Heart left ventricle (tissue), 16 donors: ENCODE data around the gene DUS1L. TPM values are rescaled to one million over a fixed set of nuclear protein-coding genes. Genes with fewer than 3 reads are reported as not detected.

Source experiments
- ATAC-seq, 4 donors: fragments of 200-7000 bp; cut with Tn5 transposase; one replicate each; pipeline ENCODE4 v1.9.1; 2020 to 2022; ENCODE audit warnings: moderate library complexity in 4 of 4, mild to moderate bottlenecking in 3 of 4, moderate number of reproducible peaks in 1 of 4
- DNase-seq, 5 donors: peaks; one replicate each; pipeline ENCODE4 v3.0.0-alpha.2; 2020
- H3K27ac ChIP-seq, 12 donors: fragments of 200-600 bp; sonication (generic) in 4 of 12; one replicate each; pipeline versions ENCODE4 v1.5.0 to v1.8.0; 2016 to 2022; ENCODE audit warnings: mild to moderate bottlenecking in 2 of 12
- H3K27me3 ChIP-seq, 9 donors: fragments of 200-600 bp; sonication (generic) in 2 of 9; one replicate each; pipeline versions ENCODE4 v1.5.1 to v1.8.0; 2016 to 2022; ENCODE audit warnings: mild to moderate bottlenecking in 3 of 9
- H3K36me3 ChIP-seq, 9 donors: fragments of 200-600 bp; sonication (generic) in 2 of 9; one replicate each; pipeline versions ENCODE4 v1.5.0 to v1.8.0; 2018 to 2022; ENCODE audit warnings: mild to moderate bottlenecking in 2 of 9
- H3K4me1 ChIP-seq, 12 donors: fragments of 200-600 bp; sonication (generic) in 4 of 12; one replicate each; pipeline versions ENCODE4 v1.5.0 to v1.8.0; 2016 to 2022; ENCODE audit warnings: mild to moderate bottlenecking in 3 of 12
- H3K4me3 ChIP-seq, 12 donors: fragments of 200-600 bp; sonication (generic) in 4 of 12; one replicate each; pipeline versions ENCODE4 v1.5.0 to v1.8.0; 2017 to 2022; ENCODE audit warnings: mild to moderate bottlenecking in 9 of 12, moderate library complexity in 4 of 12
- H3K9me3 ChIP-seq, 12 donors: fragments of 200-600 bp; sonication (generic) in 4 of 12; one replicate each; pipeline versions ENCODE4 v1.5.0 to v1.8.0; 2016 to 2022; ENCODE audit warnings: mild to moderate bottlenecking in 1 of 12
- CTCF ChIP-seq, 12 donors: fragments of 200-600 bp; sonication (generic) in 4 of 12; IDR thresholded peaks; one replicate each; pipeline versions ENCODE4 v1.5.0 to v1.8.0; 2018 to 2022; ENCODE audit warnings: antibody characterized with exemption in 12 of 12, mild to moderate bottlenecking in 5 of 12
- POLR2A ChIP-seq, 2 donors: fragments of 450-650 bp; IDR thresholded peaks; one replicate each; pipeline ENCODE4 v1.6.1; 2017; ENCODE audit warnings: antibody characterized with exemption in 2 of 2, mild to moderate bottlenecking in 2 of 2, moderate library complexity in 2 of 2
- WGBS, 4 donors: extraction: QIAGEN DNeasy Blood & Tissue Kit in 2 of 4; methylation state at CpG; one replicate each; pipeline versions ENCODE4 v1.1.5 to v1.1.7; 2013 to 2018; 5-methylcytosine and 5-hydroxymethylcytosine counted together
- intact Hi-C, 10 donors: fragments of 100-400 bp; cut with DNase I; formaldehyde crosslinking; loops; one replicate each; pipeline versions ENCODE4 v1.11.1 to v1.14.2; 2022
- polyA plus RNA-seq, 2 donors: library from polyadenylated mRNA; stranded (reverse); fragments of 200-250 nt; gene quantifications; one replicate each; pipeline ENCODE4 v1.2.3, GENCODE V29; 2013
- total RNA-seq, 9 donors: library from RNA; depleted of rRNA in 2 of 9; stranded (reverse); fragments of >200 nt in 2 of 9; fragmentation: NEBNext Ultra II Directional in 3 of 9; extraction: Animal tissue kit (Norgen Biotek cat#: 25700) in 3 of 9; gene quantifications; one replicate each; pipeline versions ENCODE4 v1.1.0 to v1.2.4, GENCODE V29; 2016 to 2023
- donor health status: ischemic (EF 13 %, LVEDD 7.1; RV severe dilation, severe dysfunction).
- donor health status: healthy with polysubstance abuse.
- donor health status: DM: no; HTN: yes; CAD: no.
- donor health status: DM: no; HTN: no; CAD: no.
- donor health status: ischemic (EF 25% LVEDD 6.9; RV normal size, moderate dysfunction).
- donor health status: ischemic (EF 25% LVEDD 5.7; RV mildly dilated, moderate dysfunction).
- donor health status: healthy.
- donor health status: DM: yes; HTN: yes; CAD: no.
- donor health status: ischemic (EF 35%, LVEDD 5.7; RV mildly dilated, moderate dysfunction).
- donor health status: nonischemic (EF 11% LVEDD 7.7; RV severe dilation, severe dysfunction).
- donor health status: DM: yes; HTN: yes; CAD: no.
- donor health status: PGD.
- donor health status: ischemic (EF 29% LVEDD 5.4; RV normal size, mild dysfunction).
- donor health status: nonischemic (EF 23%, LVEDD 6.1; RV moderate dilation, normal function).

Gene DUS1L
- total and polyA plus RNA-seq, 11 donors, result 41.5 to 113 (median 60.4) TPM

GRCh38 chr17:82113422-82113821, 47.8 kb upstream of the DUS1L start:
- 86 to 94% (median 86%) methylated on average over 9 of the region's 9 CpGs for WGBS, 4 donors
- intact Hi-C loops, result no loop called here
- peak in 1 of 5 donors; percentile 7 for DNase-seq

GRCh38 chr17:82112914-82113311, 47.3 kb upstream of the DUS1L start:
- H3K27ac ChIP-seq, result no peak overlapping the region
- no peaks in the 10 kb centered on the region for H3K27me3 ChIP-seq
- no peak for ATAC-seq
- H3K9me3 ChIP-seq, result no peaks in the 10 kb centered on the region
- H3K36me3 ChIP-seq, result peaks cover 0 to 19% (median 0%) of the 10 kb centered on the region in 9 donors
- no peaks in the 10 kb centered on the region for H3K4me1 ChIP-seq
- WGBS, 4 donors, result 90 to 94% (median 93%) methylated on average over 6 of the region's 6 CpGs
- no peak overlapping the region for H3K4me3 ChIP-seq
- TF ChIP-seq CTCF (IDR thresholded peaks at IDR 0.05) (no peak), POLR2A (IDR thresholded peaks at IDR 0.05) (no peak)
- intact Hi-C loops, result no loop called here
- DNase-seq, result no peak

More at GRCh38 chr17:82113422-82113821, 47.8 kb upstream of the DUS1L start:
- TF ChIP-seq POLR2A (IDR thresholded peaks at IDR 0.05), result no peak
- no peak for TF ChIP-seq CTCF (IDR thresholded peaks at IDR 0.05)
- Histone ChIP-seq H3K36me3 (peaks cover 0 to 19% (median 0%) of the 10 kb centered on the region in 9 donors), H3K9me3 (no peaks in the 10 kb centered on the region), H3K4me3 (no peak overlapping the region), H3K4me1 (no peaks in the 10 kb centered on the region), H3K27me3 (no peaks in the 10 kb centered on the region), H3K27ac (no peak overlapping the region)
- no peak for ATAC-seq

- 92 to 95% (median 93%) methylated on average over 18 of the region's 18 CpGs for WGBS, 4 donors
- ATAC-seq (no peak), DNase-seq (peak in 1 of 5 donors; percentile 2)
- Histone ChIP-seq H3K4me1 (peaks cover 0 to under 1% (median 0%) of the 10 kb centered on the region in 12 donors), H3K36me3 (peaks cover 0 to 19% (median 0%) of the 10 kb centered on the region in 9 donors), H3K27ac (no peak overlapping the region), H3K27me3 (no peaks in the 10 kb centered on the region), H3K4me3 (no peak overlapping the region), H3K9me3 (no peaks in the 10 kb centered on the region)
- intact Hi-C loops, result no loop called here
- TF ChIP-seq POLR2A (IDR thresholded peaks at IDR 0.05) (no peak), CTCF (IDR thresholded peaks at IDR 0.05) (no peak)
Observed at GRCh38 chr17:82112181-82112913, 46.7 kb upstream of the DUS1L start.

GRCh38 chr17:82110298-82110697, 44.7 kb upstream of the DUS1L start:
- no peaks in the 10 kb centered on the region for H3K27me3 ChIP-seq
- H3K4me1 ChIP-seq, result peaks cover 0 to 20% (median 14%) of the 10 kb centered on the region in 12 donors
- no peak overlapping the region for H3K4me3 ChIP-seq
- H3K27ac ChIP-seq, result no peak overlapping the region
- H3K36me3 ChIP-seq, result peaks cover 0 to 19% (median 0%) of the 10 kb centered on the region in 9 donors
- H3K9me3 ChIP-seq, result no peaks in the 10 kb centered on the region
- no peak for TF ChIP-seq CTCF (IDR thresholded peaks at IDR 0.05)
- TF ChIP-seq POLR2A (IDR thresholded peaks at IDR 0.05), result no peak
- ATAC-seq (no peak), DNase-seq (no peak)
- intact Hi-C loops, result no loop called here
- 89 to 97% (median 95%) methylated on average over 3 of the region's 3 CpGs for WGBS, 4 donors
